ENCODE data around the gene SGCD.
"Not testable (repeated sequence)": the region's sequence is repeated elsewhere in the genome, so short reads cannot be mapped to it uniquely, and the experiment has no call there.

Gene SGCD

DNA sequence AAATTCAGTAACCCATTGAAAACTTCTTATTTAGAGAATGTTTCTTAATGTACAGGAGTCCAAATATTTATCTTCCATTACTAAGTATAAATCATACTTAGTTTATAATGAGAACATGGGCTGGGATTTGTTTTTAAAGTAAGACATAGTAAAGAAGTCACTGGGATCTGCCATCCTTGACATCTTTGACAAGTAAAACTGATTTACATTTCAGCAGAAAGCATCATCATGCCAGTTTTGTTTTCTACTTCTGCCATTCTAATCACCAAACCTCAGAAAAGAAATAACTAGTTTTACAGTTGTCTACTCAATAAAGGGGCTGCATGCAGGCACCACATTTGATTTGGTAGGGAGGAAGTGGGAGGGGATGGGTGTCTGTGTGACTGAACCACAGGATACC lies 301.5 kb downstream of the SGCD start:
- DNase-seq (ENCODE audit: low read depth) = no peak

DNA sequence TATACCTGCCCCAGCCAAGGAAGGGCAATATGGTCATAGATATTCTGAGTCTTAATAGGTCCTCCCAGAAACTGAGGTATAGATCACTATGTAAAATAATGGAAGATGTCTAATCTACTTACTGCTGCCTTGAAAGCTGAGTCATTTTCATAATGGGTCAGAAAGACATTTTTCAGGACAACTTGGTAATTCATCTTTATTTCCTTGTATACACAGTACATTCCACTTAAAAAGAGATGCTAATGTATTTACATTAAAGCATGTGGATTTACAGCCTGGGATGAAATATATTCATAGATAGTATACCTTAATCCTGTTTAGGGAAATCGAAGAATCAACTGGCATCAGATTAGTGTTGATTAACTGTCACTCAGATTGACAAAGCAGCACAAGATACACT lies 304.0 kb downstream of the SGCD start:
- no peak for DNase-seq (ENCODE audit: low read depth)

GRCh38 chr5:156634301-156634700 lies 307.3 kb downstream of the SGCD start:
- no peak for DNase-seq (ENCODE audit: low read depth)

GRCh38 chr5:156640691-156641241 lies 313.8 kb downstream of the SGCD start:
- DNase-seq (ENCODE audit: low read depth) = no peak

- no peak for DNase-seq (ENCODE audit: low read depth)
Observed at GRCh38 chr5:156641686-156642085, 314.7 kb downstream of the SGCD start.

GRCh38 chr5:156647034-156647451 lies 320.1 kb downstream of the SGCD start:
- DNase-seq (ENCODE audit: low read depth) = no peak

DNA sequence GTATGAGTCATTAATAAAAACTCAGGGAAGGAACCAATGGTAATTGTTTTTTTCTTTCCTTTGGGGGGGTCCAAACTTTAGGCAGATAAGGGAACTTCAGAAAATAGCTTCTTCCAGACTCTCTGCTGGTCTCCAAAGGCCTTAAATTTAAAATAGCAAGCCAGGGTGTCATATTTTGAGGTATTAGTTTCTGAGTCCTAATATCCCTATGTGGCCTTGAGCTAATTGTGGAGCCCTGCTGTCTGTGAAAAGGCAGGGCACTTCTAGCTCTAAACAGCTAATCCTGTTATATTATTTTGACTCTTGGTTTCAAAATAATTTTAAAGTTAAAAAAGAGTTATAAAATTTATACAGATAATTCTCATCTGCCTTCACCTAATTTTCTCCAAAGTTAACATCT lies 327.5 kb downstream of the SGCD start:
- DNase-seq (ENCODE audit: low read depth) = no peak

DNA sequence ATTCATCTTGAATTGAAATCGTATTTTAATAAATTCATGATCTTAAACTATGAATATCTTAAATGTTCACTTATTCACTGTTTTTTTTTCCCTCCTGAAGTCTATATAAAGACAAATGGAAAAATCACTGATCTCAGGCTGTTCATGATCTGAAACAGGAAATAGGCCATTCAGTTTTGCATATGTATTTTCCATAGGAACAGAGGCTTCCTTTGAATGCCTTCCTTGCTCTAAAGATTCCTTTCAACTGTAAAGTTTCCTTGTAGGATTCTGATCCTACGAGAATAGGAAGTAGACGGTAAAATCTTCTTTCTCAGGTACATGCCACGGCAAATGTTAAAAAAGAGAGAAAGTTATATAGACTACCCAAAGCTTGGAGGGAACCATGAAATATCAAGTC lies 328.8 kb downstream of the SGCD start:
- DNase-seq (ENCODE audit: low read depth) = no peak

DNA sequence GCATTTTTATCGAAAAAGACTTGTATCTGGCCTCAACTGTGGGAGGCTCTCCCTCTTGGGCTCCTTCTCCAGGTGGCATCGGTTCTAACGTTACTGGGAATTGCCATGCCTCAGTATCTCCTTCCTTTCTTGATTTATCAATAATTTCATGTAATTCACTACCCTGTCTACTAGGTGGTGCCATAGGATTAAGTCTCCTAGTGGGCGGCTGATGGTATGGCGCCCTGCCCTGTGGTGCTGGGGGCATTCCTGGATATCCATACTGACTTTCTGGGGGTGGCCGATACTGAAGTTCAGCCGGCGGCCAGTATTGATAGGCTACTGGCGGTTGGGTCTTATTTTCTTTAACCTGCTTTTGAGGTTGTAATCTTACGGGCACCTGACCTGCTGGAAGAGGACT lies 337.9 kb downstream of the SGCD start:
- not testable (repeated sequence) for DNase-seq (ENCODE audit: low read depth)

GRCh38 chr5:156666686-156667085 lies 339.7 kb downstream of the SGCD start:
- DNase-seq (ENCODE audit: low read depth) = not testable (repeated sequence)

DNA sequence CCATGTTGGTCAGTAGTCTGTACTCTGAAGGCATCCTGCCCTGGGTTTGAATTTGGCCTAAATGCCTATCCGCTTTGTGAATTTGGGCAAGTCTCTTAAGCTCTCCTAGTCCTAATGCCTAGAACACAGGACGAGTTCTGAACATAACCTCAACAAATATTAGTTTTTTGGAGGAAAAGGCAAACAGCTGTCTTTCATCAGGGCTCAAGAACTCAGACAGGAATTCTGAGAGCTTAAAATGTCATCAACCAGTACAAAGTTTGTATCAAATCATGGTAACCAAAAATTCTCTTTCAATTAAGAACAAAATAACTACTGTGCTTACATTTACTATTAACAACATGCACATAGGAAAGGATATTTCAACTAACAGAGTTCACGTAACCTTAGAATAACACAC lies 340.7 kb downstream of the SGCD start:
- no peak for DNase-seq (ENCODE audit: low read depth)

DNA sequence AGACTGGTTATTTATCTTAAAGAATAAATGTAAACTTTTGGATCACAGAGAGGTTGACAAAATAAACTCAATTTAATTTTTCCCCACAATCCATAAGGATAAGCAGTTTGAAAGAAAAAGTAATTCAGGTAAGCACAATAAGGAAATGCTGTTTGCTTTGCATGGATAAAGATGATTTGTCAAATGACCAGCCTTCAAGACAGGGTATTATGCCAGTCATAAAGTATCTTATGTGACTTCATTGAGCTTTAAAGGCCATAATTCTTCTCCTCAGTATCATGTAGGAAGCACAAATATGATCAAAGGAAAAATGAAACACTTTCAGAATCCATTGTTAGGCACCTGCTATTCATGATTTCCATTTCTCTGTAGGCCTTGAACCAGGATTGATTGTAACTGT lies 342.5 kb downstream of the SGCD start:
- no peak for DNase-seq (ENCODE audit: low read depth)

DNA sequence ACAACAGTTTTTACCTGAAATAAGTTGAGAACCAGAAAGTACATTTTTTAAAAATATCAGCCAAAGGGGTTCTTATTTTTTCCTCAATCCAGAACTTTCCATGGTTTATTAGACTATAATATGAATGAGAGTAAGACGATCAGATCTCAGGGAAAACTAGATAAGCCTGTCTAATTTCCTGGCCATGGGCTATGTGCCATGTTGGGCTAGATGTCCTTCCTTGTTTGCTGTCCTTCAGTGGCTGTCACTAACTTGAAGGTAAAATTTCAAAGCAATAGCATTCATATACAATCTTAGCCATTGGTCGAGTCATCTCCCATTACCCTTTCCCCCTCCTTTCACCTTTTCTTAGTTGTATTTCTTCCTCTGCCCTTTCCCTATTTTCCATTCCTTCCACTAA lies 343.7 kb downstream of the SGCD start:
- DNase-seq (ENCODE audit: low read depth) = no peak

DNA sequence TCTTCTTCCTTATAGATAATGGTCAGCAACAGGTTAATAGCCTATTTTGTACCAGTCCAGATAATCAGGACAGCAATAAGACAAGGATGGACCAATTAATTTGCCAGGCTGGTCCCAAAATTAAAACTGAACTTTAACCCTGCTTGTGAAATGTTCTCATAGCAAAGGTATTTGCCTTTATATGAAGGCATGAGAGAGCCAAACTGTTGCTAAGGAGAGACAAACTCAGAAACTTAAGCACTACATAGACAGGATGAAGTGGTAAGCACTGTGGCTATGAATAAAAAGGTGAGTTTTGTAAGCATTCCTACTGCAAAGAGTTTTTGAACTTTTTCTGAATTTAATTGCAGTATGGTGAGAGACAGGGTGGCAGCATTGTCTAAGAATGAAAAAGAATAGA lies 348.4 kb downstream of the SGCD start:
- DNase-seq (ENCODE audit: low read depth) = no peak

- DNase-seq (ENCODE audit: low read depth) = no peak
Observed at GRCh38 chr5:156677963-156678362, 351.0 kb downstream of the SGCD start.

- DNase-seq (ENCODE audit: low read depth) = no peak
Observed at GRCh38 chr5:156678484-156678883, 351.5 kb downstream of the SGCD start.

DNA sequence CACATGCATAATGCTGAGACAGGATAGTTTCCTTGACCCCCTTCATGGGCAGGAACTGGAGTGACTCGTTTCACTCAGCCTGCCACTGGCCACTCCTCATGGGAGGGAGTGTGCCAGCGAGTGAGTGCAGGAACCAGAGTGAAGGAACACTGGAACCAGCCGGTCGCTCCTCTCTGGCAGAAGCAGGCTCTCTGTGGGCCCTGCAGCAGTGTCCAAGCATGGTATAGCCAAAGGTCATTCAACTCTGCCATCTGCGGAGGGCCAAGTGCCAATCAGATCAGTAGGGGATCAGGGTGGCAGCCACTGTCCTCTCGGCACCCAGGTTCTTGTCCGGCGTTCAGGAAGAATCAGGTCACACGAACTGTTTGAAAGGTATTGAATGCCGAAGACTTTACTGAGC lies 353.9 kb downstream of the SGCD start:
- no peak for DNase-seq (ENCODE audit: low read depth)

- DNase-seq (ENCODE audit: low read depth) = no peak
Observed at GRCh38 chr5:156681265-156681664, 354.3 kb downstream of the SGCD start.

GRCh38 chr5:156682971-156683370 lies 356.0 kb downstream of the SGCD start:
- DNase-seq (ENCODE audit: low read depth) = no peak

GRCh38 chr5:156683509-156683908 lies 356.5 kb downstream of the SGCD start:
- no peak for DNase-seq (ENCODE audit: low read depth)

DNA sequence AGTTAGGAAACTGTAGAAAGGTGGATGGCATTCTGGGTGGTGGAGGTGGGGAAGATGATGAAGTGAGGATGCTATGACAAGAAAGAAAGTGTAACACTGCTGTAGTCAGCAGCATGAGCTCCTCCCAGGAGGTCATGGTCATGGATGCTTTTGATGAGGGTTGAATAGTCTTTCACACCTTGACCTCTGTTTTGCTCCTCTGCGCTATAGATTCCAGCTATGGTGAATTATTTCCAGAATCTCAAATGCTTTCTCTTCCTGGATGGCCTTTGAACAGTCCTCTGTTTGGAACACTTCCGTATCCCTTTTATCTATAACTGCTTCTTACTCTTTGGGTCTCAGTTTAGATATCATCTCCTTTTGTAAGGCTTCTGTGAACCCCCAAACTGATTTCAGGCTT lies 357.3 kb downstream of the SGCD start:
- no peak for DNase-seq (ENCODE audit: low read depth)

DNA sequence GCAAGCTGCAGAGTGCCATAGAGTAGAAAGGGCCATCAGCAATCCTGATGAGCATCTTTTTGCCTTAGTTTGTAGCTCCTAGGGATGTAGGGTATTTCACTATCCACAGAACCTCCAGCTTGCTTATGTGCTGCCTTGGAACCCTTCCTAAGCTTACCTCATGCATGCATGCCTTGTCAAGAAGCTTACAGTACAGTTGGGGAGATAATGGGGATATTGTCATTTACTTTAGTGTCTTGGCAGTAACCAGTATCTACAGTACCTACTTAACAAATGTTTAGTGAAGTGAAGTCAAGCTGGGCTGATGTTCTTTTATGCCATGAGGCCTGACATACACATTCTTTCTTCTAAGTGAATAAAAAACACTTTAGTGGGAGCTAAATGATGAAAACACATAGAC lies 358.5 kb downstream of the SGCD start:
- no peak for DNase-seq (ENCODE audit: low read depth)

GRCh38 chr5:156686380-156686779 lies 359.4 kb downstream of the SGCD start:
- no peak for DNase-seq (ENCODE audit: low read depth)

DNA sequence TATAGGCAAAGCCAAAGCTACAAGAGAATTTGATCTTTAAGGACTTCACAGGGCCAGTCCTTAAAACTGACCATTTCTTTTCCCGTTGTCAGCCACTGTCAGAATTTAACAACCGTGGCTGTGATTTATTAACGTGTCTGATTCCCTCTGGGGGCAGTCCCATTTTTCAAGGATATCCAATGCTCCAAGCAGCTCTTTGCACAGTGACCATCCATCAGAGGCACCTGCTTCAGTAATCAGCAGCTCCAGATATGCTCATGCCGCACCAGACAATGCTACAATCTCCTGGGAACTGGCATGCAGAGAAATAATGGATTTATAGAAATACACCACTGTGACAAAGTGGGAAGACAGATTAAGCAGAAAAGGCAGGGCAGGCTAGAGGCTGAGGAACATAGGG lies 359.8 kb downstream of the SGCD start:
- no peak for DNase-seq (ENCODE audit: low read depth)

- no peak for DNase-seq (ENCODE audit: low read depth)
Observed at GRCh38 chr5:156687514-156687913, 360.6 kb downstream of the SGCD start.
